Suppressor macrophage treated with lipopolysaccharide for 1 hour (primary cell): ENCODE data around the gene GALNTL6.
A peak's percentile ranks its signal among the peaks of the same experiment; 100 is the strongest.
"Not testable (repeated sequence)": the region's sequence is repeated elsewhere in the genome, so short reads cannot be mapped to it uniquely, and the experiment has no call there.

ENCODE experiments used
- DNase-seq, 3 donors: peaks; one replicate each; pipeline ENCODE4 v3.0.0-alpha.2; 2020 to 2022

Gene GALNTL6

DNA sequence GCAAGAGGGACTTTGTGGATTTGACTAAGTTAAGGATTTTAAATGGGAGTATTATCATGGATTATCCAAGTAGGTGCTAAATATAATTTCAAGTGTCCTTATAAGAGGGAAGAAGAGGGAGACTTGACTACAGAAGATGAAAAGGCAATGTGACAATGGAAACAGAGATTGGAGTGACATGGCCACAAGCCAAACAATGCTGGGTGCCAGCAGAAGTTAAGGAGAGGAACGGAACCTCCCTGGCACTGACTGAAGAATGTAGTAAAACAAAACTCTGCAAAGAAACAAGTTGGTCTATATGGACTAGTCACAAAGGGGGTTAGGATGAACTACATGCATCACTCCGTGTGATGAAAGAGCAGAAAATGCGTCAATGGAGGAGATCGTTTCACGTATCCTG is 959.6 kb downstream of the GALNTL6 start:
- no peak for DNase-seq

DNA sequence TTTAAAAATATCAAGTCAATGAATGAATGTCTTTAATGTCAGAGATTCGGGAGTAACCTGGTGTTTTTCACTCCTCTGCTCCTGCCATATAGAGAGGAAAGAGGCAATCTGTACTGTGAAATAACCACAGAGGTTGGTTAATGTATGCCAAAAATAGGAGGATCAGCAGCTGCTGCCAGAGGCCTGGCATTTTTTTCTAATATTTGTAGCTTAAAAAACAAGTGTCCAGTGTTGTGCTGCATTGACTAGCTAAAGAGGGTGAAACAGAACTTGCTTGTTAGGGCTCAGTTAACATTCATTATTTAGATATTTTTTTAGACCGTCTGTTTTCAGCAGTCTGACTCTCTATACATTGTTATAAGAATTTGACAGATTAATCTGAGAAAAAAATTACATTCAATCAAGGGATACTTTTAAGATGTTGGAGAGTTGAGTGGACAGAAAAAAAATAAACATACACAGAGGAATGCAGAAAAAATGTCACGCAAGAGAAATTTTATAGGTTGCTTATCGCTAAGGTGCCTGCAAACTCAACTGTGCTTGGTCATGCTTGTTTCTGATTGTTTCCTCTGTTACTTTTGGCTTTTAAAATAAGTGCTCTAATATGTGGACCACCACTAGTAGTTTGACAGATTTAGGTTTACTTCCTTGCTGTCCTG is 963.1 kb downstream of the GALNTL6 start:
- DNase-seq = no peak

DNA sequence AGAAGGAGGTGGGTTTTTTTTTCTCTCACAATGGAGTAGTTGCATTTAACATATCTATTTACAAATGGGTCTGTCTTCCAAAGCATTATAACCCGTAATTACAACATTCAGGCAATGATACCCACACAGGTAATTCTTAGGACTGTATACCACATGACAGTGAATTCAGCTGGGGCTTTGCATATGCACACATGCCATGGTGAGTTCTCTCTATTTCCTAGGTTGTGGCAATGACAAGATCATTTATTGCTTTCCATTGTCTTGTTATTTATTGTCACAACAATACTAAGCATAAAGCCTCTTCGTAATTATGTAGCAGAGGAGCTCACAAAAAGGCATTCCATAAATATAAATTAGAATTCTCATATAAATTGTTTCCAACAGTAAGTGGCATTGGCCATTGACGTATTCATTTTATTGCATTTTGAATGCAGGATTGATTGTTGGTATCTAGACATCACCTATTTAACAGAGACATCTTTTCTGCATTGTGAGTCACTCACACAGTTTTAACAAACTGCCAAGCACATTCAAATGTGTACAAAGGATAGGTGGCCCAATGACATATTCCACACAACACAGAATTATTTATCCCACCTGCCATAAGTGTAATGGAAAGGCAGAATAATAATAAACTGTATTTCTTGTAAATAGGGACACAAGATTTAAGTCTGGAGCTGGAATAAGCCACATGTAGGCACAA is 964.7 kb downstream of the GALNTL6 start:
- DNase-seq = no peak

DNA sequence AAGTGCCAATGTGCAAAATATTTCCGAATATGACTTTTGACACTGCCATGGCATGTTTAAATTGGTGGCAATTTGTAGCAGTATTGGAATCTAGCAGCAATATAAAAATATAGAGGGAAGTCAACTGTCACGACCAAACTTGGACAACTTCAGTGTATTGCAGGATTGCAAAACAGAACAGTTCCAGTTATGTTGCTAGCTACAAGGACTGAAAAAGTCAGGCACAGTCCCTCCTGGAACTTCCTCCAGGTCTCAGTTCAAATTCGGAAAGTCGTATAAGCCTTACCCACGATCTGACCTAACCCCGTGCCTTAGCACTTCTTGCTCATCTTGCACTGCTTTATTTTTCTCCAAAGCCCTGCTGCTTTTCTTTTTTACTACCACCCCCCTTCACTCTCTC is 965.4 kb downstream of the GALNTL6 start:
- no peak for DNase-seq

DNA sequence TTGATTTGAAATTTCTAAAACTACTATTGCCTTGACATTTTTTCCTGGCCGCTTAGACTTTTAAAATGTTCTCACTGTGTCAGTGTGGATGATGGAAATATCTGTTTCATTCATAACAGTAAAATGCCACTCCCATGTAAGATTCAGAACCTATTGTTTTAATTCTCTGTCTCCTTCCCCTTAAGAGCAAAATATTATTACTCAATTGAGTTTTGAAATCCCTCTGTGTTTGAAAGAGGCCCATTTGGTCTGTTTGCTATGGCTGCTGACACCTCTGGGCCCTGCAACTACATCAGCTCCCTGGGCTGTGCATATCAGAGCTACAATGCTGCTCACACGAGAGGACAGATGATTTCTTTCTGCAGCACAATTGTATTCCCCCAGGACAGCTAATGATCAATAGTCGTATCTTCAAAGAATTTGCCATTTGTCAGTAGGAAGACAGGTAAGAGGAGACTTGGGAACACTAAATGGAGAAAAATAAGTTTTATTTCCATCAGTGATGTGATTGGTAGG is 967.4 kb downstream of the GALNTL6 start:
- no peak for DNase-seq

DNA sequence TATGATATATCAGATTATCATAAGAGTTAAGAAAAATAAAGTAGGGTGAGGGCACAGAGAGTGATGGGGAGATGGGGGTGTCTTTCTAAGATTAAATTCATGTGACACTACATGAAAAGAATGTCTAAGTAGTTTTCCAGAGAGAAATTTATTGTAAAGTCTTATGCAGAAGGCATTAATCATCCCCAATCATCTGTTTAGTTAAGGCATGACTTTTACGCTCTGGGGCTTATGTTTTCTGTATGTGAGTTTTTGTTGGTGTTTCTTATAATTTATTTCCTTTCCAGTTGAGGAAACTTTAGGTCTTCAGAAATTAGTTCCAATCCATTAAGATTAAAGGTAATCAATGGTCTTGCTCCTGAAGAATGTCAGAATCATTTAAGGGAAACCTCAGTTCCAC is 972.4 kb downstream of the GALNTL6 start:
- DNase-seq = no peak

DNA sequence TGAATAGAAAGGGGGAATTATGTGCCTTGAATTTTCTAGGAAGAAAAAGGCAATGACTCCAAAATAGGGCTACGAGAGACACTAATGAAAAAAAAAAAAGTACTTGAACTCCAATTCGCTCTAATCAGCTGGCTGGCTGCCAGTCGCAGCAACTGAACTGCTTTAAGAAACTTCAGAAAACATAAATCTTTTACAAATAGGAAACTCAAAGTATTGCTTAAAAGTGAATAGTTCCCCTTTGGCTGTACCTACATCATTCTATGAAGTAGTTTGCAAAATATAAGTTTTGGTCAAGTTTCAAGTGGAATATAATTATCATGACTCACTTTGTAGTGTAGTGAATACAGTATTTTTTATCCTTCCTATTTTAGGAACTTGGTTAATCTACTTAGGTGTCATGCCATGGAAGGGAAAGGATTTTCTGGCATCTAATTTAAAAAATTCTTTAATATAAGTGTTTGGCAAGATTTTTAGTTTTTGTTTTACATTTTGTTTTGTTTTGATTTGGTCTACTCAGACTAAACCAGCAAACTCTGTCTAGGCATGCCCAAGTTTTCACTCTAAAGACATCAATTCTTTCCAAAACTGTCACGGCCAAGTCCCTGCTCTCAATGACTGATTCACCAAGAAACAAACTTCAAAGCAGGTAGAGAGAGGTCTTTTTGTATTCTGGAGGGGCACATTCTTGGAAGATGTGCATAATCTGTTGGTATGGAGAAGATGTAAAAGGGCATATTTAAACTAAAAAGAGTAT is 973.0 kb downstream of the GALNTL6 start:
- DNase-seq = peak; percentile 45 to 61 (median 57)

DNA sequence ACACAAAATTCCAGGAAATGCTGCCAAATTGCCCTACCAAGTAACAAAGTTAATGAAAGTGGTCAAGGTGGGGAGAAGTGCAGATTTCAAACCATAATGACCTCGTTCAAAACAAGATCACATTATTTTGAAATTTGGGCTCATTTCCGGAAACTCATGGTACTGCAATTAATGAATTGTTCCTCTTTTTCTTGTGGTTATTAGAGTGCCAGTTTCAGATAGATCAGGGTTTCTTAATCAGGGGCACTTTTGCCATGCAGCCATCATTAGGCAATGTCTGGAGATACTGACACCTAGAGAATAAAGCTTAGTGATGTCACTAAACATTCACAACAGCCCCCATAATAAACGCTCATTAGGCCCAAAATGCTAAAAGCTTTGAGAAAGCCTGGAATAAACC is 973.9 kb downstream of the GALNTL6 start:
- peak; percentile 54 to 74 (median 71) for DNase-seq

DNA sequence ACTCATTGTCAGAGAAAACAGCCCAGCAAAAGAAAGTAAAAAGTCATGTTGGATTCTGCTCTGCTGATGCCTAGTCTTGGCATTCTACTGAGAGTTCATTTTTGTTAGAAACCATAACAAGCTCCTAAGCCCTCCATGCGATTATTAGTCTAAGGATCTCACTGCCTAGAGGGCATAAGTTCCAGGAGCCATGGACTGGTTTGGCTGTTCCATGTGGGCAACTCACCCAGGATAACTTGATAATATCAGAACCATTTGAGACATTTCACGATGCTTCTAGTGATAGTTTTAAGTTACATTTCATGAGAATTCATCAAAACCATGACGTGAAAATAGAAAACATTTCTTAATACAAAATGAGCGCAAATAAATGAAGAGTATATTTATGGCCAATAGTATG is 978.6 kb downstream of the GALNTL6 start:
- no peak for DNase-seq

DNA sequence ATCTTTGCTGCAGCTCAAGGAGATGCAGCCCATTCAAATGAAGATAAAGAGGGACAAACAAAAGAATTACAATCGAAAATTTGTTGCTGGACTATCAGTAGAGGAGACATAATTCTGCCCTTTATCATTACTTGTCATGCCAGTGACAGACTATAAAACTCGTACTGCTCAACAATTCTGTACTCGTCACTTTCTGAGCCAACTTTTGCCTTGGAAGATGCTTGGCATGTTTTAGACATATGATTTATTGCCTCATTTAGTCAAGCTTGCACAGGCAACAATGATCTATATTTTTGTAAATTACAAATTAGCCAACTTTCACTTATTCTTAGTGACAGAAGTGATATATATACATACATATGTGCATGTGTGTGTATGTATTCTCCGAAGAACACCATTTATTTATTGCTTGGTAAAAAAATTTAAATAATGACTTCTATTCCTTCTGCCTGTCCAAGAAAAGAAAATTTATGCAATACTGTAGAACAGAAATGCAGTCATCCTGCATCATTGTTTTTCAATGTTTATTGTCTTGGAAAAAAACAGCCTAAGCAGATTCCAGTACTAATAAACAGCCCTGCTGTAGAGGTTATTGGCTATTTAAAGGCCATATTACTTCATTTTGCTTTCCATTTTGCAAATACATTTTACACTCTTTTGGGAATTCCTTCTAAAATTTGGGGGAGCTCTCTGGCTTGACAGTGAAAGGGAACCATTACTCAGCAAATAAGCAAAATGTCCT is 980.5 kb downstream of the GALNTL6 start:
- DNase-seq = no peak

DNA sequence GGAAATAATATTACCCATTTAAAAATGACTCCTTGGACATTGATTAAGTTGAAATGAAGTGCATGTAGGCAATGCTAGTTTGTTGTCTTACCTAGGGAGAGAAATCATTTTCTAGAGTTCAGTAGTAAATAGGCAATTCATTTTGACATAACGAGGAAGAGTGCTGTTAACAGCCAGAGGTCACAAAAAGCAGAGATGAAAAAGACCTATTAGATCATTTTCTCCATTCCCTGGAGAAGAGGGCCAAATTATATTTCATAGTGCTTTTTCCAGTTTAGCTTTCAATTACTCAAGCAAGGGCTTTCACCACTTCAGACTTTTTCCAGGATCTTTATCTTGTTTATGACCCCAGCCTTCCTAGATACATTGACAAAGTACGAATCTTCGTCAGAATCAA is 981.1 kb downstream of the GALNTL6 start:
- DNase-seq = no peak

DNA sequence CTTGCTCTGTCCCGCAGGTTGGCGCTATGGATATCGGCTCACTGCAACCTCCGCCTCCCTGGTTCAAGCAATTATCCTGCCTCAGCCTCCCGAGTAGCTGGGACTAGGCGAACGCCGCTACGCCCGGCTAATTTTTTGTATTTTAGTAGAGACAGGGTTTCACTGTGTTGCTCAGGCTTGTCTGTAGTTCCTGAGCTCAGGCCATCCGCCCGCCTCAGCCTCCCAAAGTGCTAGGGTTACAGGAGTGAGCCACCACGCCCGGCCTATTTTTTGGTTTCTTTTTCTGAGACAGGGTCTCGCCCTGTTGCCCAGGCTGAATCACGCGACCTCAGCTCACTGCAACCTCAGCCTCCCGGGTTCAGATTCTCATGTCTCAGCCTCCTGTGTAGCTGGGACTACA is 984.1 kb downstream of the GALNTL6 start:
- not testable (repeated sequence) for DNase-seq

DNA sequence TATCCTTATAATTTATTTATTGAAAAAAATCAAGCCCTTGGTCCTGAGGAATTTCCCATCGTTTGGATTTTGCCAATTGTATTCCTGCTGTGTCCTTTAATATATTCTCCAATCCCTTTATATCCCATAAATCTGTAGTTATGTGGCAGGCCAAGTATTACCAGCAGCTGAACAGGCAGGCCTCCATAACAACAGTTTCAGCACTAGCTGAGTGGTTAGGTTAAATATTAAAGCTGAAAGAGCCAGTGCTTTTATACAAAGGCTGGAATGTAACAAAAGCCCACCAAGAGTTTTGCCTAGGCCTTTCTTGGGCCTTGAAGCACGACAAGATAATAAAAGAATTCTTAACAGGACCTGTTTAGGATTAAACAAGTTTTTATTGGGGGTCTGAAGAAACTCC is 988.8 kb downstream of the GALNTL6 start:
- no peak for DNase-seq

DNA sequence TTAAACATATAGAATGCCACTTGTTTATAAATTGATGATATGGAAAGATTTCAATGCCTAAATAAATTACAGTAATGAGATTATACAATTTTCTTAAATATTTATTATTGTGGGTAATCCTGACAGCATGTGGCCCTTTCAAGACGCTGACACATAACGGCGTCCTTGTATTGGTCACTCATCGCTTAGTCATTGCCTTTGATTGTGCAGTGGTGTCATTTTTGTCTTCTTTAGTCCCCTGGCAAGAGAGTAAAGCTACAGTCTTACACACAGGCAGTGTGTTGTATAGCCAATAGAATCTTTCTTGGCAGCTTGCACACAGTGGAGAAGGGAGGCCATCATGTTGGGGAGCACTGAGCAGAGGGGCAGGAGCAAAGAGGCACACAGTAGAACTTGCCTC is 993.6 kb downstream of the GALNTL6 start:
- no peak for DNase-seq

DNA sequence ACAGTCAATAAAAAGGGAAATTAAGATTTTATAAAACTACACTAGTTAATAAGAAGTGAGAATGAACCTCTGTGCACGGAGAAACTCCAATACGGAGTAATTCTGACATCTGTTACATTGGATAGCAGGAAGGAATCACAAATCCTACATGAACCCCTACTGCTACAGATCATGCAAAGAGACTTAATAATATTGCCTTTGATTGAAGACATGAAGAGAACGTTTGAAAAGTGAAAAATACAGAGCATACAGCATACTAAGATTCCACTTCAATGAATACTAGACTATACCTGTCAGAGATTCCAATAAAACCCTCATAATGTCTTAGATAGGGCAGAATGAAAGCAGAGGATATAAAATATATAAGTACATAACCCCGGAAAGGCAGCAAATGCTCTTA is 995.0 kb downstream of the GALNTL6 start:
- no peak for DNase-seq

DNA sequence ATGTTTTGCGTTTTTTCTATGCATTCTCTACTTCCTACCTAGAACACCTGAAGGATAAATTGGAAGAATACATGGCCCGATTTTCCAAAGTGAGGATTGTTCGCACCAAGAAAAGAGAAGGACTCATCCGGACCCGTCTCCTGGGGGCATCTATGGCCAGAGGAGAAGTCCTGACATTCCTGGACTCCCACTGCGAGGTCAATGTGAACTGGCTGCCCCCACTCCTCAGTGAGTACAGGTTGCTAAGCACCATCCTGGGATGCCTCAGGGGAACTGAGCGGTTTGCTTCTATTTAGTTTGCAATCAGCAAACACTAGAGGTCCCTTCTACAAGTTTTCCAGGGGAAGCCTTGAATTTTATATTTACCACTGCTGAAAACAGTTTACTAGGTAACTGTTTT is 996.1 kb downstream of the GALNTL6 start:
- DNase-seq = no peak

DNA sequence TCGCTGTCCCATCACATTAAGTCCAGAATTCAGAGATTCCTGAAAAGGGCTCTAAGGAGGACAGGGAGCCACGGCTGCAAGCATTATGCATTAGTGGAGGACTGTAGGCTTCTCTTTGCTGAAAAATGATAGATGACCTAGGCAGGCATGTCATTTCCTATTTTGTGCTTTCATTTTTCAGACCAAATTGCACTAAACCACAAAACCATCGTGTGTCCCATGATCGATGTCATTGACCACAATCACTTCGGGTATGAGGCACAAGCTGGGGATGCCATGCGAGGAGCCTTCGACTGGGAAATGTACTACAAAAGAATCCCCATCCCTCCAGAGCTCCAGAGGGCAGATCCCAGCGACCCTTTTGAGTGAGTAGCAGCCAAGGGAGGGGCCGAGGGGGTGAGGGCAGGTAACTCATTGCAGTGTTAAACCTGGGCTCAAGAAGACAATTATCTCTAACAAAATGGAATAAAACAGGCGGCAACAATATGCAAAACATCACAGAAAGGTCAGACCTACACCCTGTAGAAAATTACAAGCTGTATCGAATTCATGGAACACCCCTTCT is 1000.2 kb downstream of the GALNTL6 start:
- DNase-seq = peak in 2 of 3 donors; percentile 2 to 21

DNA sequence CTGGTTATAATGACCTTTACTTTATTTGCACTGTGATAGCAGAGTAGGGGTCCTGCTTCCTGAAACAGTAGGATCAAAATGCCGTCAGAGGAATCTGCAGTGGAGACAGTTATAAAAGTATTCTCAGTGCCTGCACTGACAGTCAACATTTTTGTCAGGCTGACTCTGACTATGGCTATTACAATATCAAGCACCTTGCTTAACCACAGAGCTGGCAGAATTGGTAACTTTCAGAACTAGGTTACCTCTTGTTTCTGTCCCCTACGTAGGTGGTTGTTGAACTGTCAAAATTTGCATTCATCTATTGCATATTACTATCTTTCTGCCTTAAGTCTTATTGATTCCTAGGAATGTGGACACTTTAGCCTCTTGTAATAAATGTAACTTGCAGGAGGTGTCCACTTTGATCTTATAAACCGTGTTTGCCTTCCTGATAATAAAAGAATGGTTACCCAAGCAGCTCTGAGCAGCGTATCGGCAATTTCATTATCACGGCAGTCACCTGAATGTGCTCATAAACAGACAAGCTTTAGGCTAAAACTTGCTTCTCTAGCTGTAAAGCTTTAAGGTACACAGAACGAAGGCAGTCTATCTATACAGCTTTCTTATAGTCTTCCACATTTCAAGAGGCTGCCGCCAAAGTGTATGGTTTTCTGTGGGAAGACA is 1002.4 kb downstream of the GALNTL6 start:
- no peak for DNase-seq

DNA sequence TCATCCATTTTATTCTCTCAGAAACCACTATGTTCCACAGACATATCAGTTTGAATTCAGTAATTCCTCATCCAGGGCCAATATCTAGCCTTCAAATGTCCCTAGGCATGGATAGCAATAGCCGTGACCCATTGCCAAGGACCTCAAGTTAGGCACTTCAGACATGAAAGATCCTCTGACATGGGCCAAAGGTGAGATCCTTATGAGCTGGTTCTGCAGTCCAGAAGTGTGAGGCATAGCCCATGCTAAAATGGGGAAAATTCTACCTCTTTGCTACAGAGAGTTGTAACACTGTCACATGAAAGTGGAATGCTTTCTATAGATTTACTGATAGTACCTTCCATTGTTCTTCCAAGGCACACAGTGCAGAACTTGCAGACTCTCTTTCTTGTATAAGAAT is 1005.7 kb downstream of the GALNTL6 start:
- no peak for DNase-seq

DNA sequence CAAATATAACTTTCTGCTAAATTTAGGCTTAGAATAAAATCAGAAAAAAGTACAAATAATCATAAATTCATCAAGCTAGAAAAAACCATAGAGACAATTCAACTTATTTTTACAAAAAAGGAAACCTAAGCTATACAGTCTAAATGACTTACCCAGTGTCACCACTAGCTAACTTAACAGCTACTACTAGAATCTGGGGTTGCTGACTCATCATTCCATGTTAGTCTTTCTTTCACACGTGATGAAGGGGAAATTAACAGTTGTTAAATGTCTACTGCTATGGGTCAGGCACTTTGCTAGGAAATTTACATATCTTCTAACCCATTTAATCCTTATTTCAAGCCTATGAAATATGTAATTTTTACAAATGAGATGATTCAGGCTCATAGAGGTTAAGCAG is 1006.1 kb downstream of the GALNTL6 start:
- peak; percentile 8 to 40 (median 28) for DNase-seq

DNA sequence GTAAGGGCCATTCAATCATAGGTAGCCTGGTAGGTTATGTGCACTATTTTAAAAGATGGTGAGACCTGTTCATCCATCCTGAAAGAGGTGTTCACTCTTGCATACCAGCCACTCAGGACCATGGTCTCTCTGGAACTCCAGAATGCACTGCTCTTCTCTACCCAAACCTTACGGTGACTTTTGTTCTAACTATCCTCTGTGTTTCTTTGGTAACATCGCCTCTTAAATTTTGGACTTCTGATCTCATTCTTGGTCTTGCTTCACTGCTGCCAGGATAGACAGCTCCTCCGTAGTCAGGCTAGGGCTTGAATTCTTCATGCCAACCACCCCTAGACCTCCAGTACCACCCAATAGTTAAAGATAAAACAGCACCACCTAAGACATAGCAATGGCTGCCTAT is 1009.1 kb downstream of the GALNTL6 start:
- no peak for DNase-seq

DNA sequence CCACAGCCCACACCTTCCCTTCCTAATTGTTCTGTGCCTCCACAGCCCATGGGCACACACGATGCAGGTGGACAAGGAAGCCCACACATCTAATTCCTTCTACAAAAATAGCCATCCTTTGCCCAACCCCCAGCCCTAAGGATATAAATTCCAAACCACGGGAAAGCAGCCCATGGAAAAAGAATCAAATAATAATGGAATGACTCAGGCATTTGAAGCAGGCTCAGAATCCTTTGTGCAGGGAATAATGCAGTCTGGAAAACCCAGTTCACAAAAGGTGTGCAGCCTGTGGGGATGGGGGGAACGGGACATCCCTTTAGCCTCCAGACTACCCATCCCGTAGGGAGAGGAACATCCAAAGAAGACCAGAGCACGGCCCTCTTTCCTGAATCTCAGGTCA is 1013.1 kb downstream of the GALNTL6 start:
- no peak for DNase-seq
